WTC11 (cell line): Measurements from ENCODE around the gene GRK6. TPM values are rescaled to one million over a fixed set of nuclear protein-coding genes. Genes with fewer than 3 reads are reported as not detected.

ENCODE experiments used
- ATAC-seq: fragments of 200-7000 bp; cut with Tn5 transposase; 2 replicates; pipeline ENCODE4 v1.10.0; 2021; ENCODE audit warnings: mild to moderate bottlenecking, moderate library complexity
- CTCF ChIA-PET: fragments of 300-600 bp; sonication (Branson Sonifier 250); formaldehyde crosslinking; loops from one replicate; lab custom pipeline; 2021; ENCODE audit warnings: antibody characterized with exemption; lab: Charles Lee
- POLR2A ChIA-PET: fragments of 350-600 bp; sonication (Branson Sonifier 250); formaldehyde crosslinking; loops from one replicate; lab custom pipeline; 2021; ENCODE audit warnings: antibody characterized with exemption; lab: Charles Lee
- DNase-seq: peaks from one replicate; pipeline ENCODE4 v3.0.0; 2021; ENCODE audit warnings: low spot score
- H3K27ac Mint-ChIP-seq: 2 replicates; pipeline ENCODE4 v1.8.0; 2021; ENCODE audit warnings: mixed read lengths
- H3K27me3 Mint-ChIP-seq: 2 replicates; pipeline ENCODE4 v1.8.0; 2021; ENCODE audit warnings: low read depth, mild to moderate bottlenecking, moderate library complexity, mixed read lengths
- H3K36me3 Mint-ChIP-seq: 2 replicates; pipeline ENCODE4 v1.8.0; 2021; ENCODE audit warnings: mixed read lengths
- H3K4me1 Mint-ChIP-seq: 2 replicates; pipeline ENCODE4 v1.8.0; 2022; ENCODE audit warnings: mixed read lengths
- H3K4me3 Mint-ChIP-seq: 2 replicates; pipeline ENCODE4 v1.8.0; 2021; ENCODE audit warnings: mild to moderate bottlenecking, moderate library complexity, mixed read lengths
- H3K9me3 Mint-ChIP-seq: 2 replicates; pipeline ENCODE4 v1.8.0; 2021; ENCODE audit warnings: mixed read lengths
- CBFB ChIP-seq: sonication (generic); formaldehyde crosslinking; IDR thresholded peaks from 2 replicates; pipeline ENCODE4 v1.8.1; 2022; ENCODE audit warnings: mild to moderate bottlenecking, low read depth, missing genetic modification reagents
- E2F4 ChIP-seq: sonication (generic); formaldehyde crosslinking; IDR thresholded peaks from 2 replicates; pipeline ENCODE4 v1.8.1; 2022; ENCODE audit warnings: low read depth, mild to moderate bottlenecking, moderate library complexity, missing genetic modification reagents, borderline replicate concordance
- ELF4 ChIP-seq: sonication (generic); formaldehyde crosslinking; IDR thresholded peaks from 2 replicates; pipeline ENCODE4 v1.8.1; 2022; ENCODE audit warnings: low read depth, mild to moderate bottlenecking, moderate library complexity, missing genetic modification reagents
- ETV6 ChIP-seq: sonication (generic); formaldehyde crosslinking; IDR thresholded peaks from 2 replicates; pipeline ENCODE4 v1.8.1; 2022; ENCODE audit warnings: mild to moderate bottlenecking, missing genetic modification reagents
- GABPB1 ChIP-seq: sonication (generic); formaldehyde crosslinking; IDR thresholded peaks from 2 replicates; pipeline ENCODE4 v1.8.1; 2023; ENCODE audit warnings: mild to moderate bottlenecking, missing genetic modification reagents
- GTF2I ChIP-seq: fragments of 250-450 bp; sonication (Bioruptor Pico); conservative IDR thresholded peaks from 2 replicates; pipeline ENCODE4 v1.4.0; 2021; ENCODE audit warnings: mild to moderate bottlenecking
- IRF2 ChIP-seq: sonication (generic); formaldehyde crosslinking; IDR thresholded peaks from 2 replicates; pipeline ENCODE4 v1.8.0; 2022; ENCODE audit warnings: low read depth, missing genetic modification reagents, borderline replicate concordance
- KAT7 ChIP-seq: sonication (generic); formaldehyde crosslinking; IDR thresholded peaks from 2 replicates; pipeline ENCODE4 v1.8.1; 2023; ENCODE audit warnings: missing genetic modification reagents, mild to moderate bottlenecking, borderline replicate concordance
- NFE2L1 ChIP-seq: sonication (generic); formaldehyde crosslinking; IDR thresholded peaks from 2 replicates; pipeline ENCODE4 v1.8.1; 2023; ENCODE audit warnings: missing genetic modification reagents
- NR1H2 ChIP-seq: sonication (generic); formaldehyde crosslinking; IDR thresholded peaks from 2 replicates; pipeline ENCODE4 v1.9.0; 2021; ENCODE audit warnings: mild to moderate bottlenecking, moderate library complexity, missing genetic modification reagents
- NR2C2 ChIP-seq: sonication (generic); formaldehyde crosslinking; IDR thresholded peaks from 2 replicates; pipeline ENCODE4 v1.8.0; 2022; ENCODE audit warnings: mild to moderate bottlenecking, missing genetic modification reagents
- NR3C1 ChIP-seq: sonication (generic); formaldehyde crosslinking; conservative IDR thresholded peaks from 2 replicates; pipeline ENCODE4 v1.8.1; 2023; ENCODE audit warnings: low read depth, mild to moderate bottlenecking, missing genetic modification reagents
- PRDM15 ChIP-seq: sonication (generic); formaldehyde crosslinking; IDR thresholded peaks from 2 replicates; pipeline ENCODE4 v1.8.0; 2022; ENCODE audit warnings: missing genetic modification reagents
- PRRX2 ChIP-seq: fragments of 250-450 bp; sonication (Bioruptor Pico); IDR thresholded peaks from 2 replicates; pipeline ENCODE4 v1.8.0; 2021; ENCODE audit warnings: mild to moderate bottlenecking
- SMAD4 ChIP-seq: sonication (generic); formaldehyde crosslinking; IDR thresholded peaks from 2 replicates; pipeline ENCODE4 v1.8.0; 2022; ENCODE audit warnings: mild to moderate bottlenecking, missing genetic modification reagents
- TEAD1 ChIP-seq: sonication (generic); formaldehyde crosslinking; IDR thresholded peaks from 2 replicates; pipeline ENCODE4 v1.8.0; 2022; ENCODE audit warnings: mild to moderate bottlenecking, missing genetic modification reagents
- ZBTB21 ChIP-seq: sonication (generic); formaldehyde crosslinking; IDR thresholded peaks from 2 replicates; pipeline ENCODE4 v1.8.1; 2023; ENCODE audit warnings: mild to moderate bottlenecking, missing genetic modification reagents, borderline replicate concordance
- ZNF138 ChIP-seq: sonication (generic); formaldehyde crosslinking; conservative IDR thresholded peaks from 2 replicates; pipeline ENCODE4 v1.8.1; 2022; ENCODE audit warnings: mild to moderate bottlenecking, moderate library complexity, missing genetic modification reagents
- ZNF219 ChIP-seq: sonication (generic); formaldehyde crosslinking; IDR thresholded peaks from 2 replicates; pipeline ENCODE4 v1.8.0; 2023; ENCODE audit warnings: missing genetic modification reagents, mild to moderate bottlenecking, borderline replicate concordance
- ZNF232 ChIP-seq: sonication (generic); formaldehyde crosslinking; IDR thresholded peaks from 2 replicates; pipeline ENCODE4 v1.8.0; 2022; ENCODE audit warnings: mild to moderate bottlenecking, missing genetic modification reagents
- ZNF263 ChIP-seq: sonication (generic); formaldehyde crosslinking; IDR thresholded peaks from 2 replicates; pipeline ENCODE4 v1.8.1; 2022; ENCODE audit warnings: low read depth, mild to moderate bottlenecking, moderate library complexity, missing genetic modification reagents
- ZNF423 ChIP-seq: fragments of 250-450 bp; sonication (Bioruptor Pico); IDR thresholded peaks from 2 replicates; pipeline ENCODE4 v2.1.2; 2022; ENCODE audit warnings: mild to moderate bottlenecking, moderate library complexity
- ZNF671 ChIP-seq: fragments of 250-450 bp; sonication (Bioruptor Pico); IDR thresholded peaks from 2 replicates; pipeline ENCODE4 v1.8.0; 2021; ENCODE audit warnings: mild to moderate bottlenecking
- total RNA-seq: library from RNA; stranded (reverse); gene quantifications from 3 replicates; pipeline ENCODE4 v1.2.3, GENCODE V29; 2021
- TF ChIP-seq, protein P1 (sequence below): sonication (generic); formaldehyde crosslinking; IDR thresholded peaks from 2 replicates; pipeline ENCODE4 v1.8.0; 2022; ENCODE audit warnings: mild to moderate bottlenecking, missing genetic modification reagents
- TF ChIP-seq, protein P2 (sequence below): fragments of 250-450 bp; sonication (Bioruptor Pico); IDR thresholded peaks from 2 replicates; pipeline ENCODE4 v1.9.0; 2021; ENCODE audit warnings: mild to moderate bottlenecking
- TF ChIP-seq, protein P3 (sequence below): fragments of 250-450 bp; sonication (Bioruptor Pico); IDR thresholded peaks from 2 replicates; pipeline ENCODE4 v1.8.0; 2021; ENCODE audit warnings: mild to moderate bottlenecking
- TF ChIP-seq, protein P4 (sequence below): fragments of 250-450 bp; sonication (Bioruptor Pico); conservative IDR thresholded peaks from 2 replicates; pipeline ENCODE4 v1.9.0; 2021; ENCODE audit warnings: mild to moderate bottlenecking

Gene GRK6
- total RNA-seq, 1 experiment from 2014 or later = 69.2 TPM

GRCh38 chr5:177432839-177433657, 6.6 kb downstream of the GRK6 start:
- Mint-ChIP-seq H3K4me3 (no peak overlapping the region), H3K27me3 (no peaks in the 10 kb centered on the region), H3K9me3 (no peaks in the 10 kb centered on the region), H3K27ac (no peak overlapping the region), H3K4me1 (peaks cover 6% of the 10 kb centered on the region), H3K36me3 (peaks cover 20% of the 10 kb centered on the region)
- no peak for DNase-seq
- ATAC-seq = no peak
- ChIA-PET CTCF (interaction anchor here (0.8 to 2.5 kb wide), 2 partner anchors 30 to 43 kb away, joined by 3 to 9 read pairs; no protein-coding TSS in a partner anchor), POLR2A (no interaction called here)
- TF ChIP-seq TEAD1 (CRISPR knock-in tag) = no peak
- TF ChIP-seq ZBTB21 (CRISPR knock-in tag) = no peak
- no peak for TF ChIP-seq ZNF671 (CRISPR knock-in tag)
- no peak for TF ChIP-seq GABPB1 (CRISPR knock-in tag)
- TF ChIP-seq, protein P1, sequence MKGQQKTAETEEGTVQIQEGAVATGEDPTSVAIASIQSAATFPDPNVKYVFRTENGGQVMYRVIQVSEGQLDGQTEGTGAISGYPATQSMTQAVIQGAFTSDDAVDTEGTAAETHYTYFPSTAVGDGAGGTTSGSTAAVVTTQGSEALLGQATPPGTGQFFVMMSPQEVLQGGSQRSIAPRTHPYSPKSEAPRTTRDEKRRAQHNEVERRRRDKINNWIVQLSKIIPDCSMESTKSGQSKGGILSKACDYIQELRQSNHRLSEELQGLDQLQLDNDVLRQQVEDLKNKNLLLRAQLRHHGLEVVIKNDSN (CRISPR knock-in tag) = no peak
- no peak for TF ChIP-seq NR2C2
- no peak for TF ChIP-seq SMAD4
- no peak for TF ChIP-seq ZNF219 (CRISPR knock-in tag)
- TF ChIP-seq ETV6 = no peak
- no peak for TF ChIP-seq ZNF263
- no peak for TF ChIP-seq ZNF138 (CRISPR knock-in tag)
- TF ChIP-seq PRRX2 (CRISPR knock-in tag) = no peak
- TF ChIP-seq NFE2L1 (CRISPR knock-in tag) = no peak
- TF ChIP-seq ZNF423 = no peak
- TF ChIP-seq ELF4 = no peak
- TF ChIP-seq ZNF232 = no peak
- no peak for TF ChIP-seq PRDM15 (CRISPR knock-in tag)
- TF ChIP-seq, protein P2, sequence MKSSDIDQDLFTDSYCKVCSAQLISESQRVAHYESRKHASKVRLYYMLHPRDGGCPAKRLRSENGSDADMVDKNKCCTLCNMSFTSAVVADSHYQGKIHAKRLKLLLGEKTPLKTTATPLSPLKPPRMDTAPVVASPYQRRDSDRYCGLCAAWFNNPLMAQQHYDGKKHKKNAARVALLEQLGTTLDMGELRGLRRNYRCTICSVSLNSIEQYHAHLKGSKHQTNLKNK (CRISPR knock-in tag) = no peak
- no peak for TF ChIP-seq IRF2 (CRISPR knock-in tag)
- no peak for TF ChIP-seq NR1H2 (CRISPR knock-in tag)

DNA sequence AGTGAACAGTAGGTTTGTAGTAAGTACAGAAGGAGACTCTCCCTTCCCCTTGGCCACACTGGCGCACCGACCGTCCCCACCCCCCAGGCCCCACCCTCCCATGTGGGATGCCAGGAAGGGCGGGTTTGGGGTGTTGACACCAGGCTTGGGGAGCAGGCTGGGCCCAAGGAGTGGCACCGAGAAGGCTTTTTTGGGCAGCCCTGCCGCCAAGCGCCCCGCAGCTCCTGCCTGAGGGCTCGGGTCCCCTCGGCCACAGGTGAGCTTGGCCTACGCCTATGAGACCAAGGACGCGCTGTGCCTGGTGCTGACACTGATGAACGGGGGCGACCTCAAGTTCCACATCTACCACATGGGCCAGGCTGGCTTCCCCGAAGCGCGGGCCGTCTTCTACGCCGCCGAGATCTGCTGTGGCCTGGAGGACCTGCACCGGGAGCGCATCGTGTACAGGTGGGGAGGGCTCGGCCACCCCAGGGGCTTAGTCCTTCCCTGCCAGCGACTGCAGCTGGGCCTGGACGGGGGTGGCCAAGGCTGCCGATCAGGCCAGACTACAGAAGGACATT, 7.3 kb downstream of the GRK6 start:
- H3K4me1 Mint-ChIP-seq = peaks cover 6% of the 10 kb centered on the region
- TF ChIP-seq, protein P3, sequence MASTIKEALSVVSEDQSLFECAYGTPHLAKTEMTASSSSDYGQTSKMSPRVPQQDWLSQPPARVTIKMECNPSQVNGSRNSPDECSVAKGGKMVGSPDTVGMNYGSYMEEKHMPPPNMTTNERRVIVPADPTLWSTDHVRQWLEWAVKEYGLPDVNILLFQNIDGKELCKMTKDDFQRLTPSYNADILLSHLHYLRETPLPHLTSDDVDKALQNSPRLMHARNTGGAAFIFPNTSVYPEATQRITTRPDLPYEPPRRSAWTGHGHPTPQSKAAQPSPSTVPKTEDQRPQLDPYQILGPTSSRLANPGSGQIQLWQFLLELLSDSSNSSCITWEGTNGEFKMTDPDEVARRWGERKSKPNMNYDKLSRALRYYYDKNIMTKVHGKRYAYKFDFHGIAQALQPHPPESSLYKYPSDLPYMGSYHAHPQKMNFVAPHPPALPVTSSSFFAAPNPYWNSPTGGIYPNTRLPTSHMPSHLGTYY (CRISPR knock-in tag) = no peak
- TF ChIP-seq NR3C1 (CRISPR knock-in tag) (no peak), CBFB (CRISPR knock-in tag) (no peak), E2F4 (CRISPR knock-in tag) (no peak), SMAD4 (no peak), KAT7 (CRISPR knock-in tag) (no peak), GTF2I (CRISPR knock-in tag) (no peak)
- TF ChIP-seq, protein P2 (CRISPR knock-in tag) = no peak
- TF ChIP-seq, protein P4, sequence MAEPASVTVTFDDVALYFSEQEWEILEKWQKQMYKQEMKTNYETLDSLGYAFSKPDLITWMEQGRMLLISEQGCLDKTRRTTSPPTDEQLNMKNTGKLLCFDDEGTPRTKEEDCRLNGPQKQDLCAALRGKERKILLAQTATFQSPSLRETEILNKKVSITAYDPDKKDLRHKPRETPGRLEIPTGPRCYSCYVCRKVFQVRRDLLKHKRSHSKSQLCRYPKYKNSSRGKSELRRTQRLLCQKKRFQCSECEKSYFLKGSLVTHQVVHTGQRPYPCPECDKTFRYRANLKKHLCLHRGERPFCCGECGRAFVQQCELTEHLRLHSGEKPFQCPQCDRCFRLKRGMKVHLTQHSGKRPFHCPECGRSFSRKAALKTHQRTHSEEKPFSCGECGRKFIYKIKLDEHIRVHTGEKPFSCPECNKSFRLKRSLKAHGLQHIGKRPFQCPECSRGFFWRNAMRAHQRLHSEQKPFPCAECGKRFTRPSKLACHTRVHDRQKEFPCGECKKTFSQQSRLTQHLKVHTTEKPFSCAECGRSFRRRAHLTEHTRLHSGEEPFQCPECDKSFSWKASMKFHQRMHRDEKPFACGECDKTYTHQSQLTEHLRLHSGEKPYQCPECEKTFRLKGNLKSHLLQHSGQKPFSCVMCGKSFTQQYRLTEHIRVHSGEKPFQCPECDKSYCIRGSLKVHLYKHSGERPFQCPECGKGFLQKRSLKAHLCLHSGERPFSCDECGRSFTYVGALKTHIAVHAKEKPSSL (CRISPR knock-in tag) = no peak

More for the DNA sequence above, 7.3 kb downstream of the GRK6 start:
- Mint-ChIP-seq H3K36me3 (peaks cover 25% of the 10 kb centered on the region), H3K9me3 (no peaks in the 10 kb centered on the region), H3K4me3 (no peak overlapping the region), H3K27ac (no peak overlapping the region), H3K27me3 (no peaks in the 10 kb centered on the region)
- ATAC-seq (no peak), DNase-seq (no peak)
- POLR2A ChIA-PET = no interaction called here
- CTCF ChIA-PET = interaction anchor here (2.5 kb wide), 1 partner anchor 43 kb away, joined by 9 read pairs; no protein-coding TSS in a partner anchor
